ENCODE results near the gene EMX1.

GRCh38 chr2:72950558-72951255 lies 33.4 kb downstream of the EMX1 start:
- no peak for TF ChIP-seq CTCF (IDR thresholded peaks at IDR 0.05)
- no peak for TF ChIP-seq EZH2 (IDR thresholded peaks at IDR 0.05)
